ENCODE data around the gene LCORL. TPM values are rescaled to one million over a fixed set of nuclear protein-coding genes. Genes with fewer than 3 reads are reported as not detected.
A peak's percentile ranks its signal among the peaks of the same experiment; 100 is the strongest.

Gene LCORL
- total RNA-seq, 6 experiments from 2014 or later = 4.3 to 8.7 (median 6.2) TPM

DNA sequence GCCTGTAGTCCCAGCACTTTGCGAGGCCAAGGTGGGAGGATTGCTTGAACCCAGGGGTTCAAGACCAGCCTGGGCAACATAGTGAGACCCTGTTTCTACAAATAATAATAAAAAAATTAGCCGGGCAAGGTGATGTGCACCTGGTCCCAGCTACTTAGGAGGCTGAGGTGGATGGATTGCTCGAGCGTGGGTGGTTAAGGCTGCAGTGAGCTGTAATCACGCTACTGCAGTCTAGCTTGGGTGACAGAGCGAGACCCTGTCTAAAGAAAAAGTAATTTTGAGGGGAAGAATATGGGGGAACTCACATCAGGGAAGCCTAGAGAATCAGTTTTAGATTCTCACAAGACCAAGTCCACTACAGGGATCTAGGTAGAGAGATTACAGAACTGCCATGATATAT is 28.9 kb upstream of the LCORL start:
- Histone ChIP-seq H3K27me3 (no peaks in the 10 kb centered on the region), H3K9me3 (no peaks in the 10 kb centered on the region), H3K36me3 (no peaks in the 10 kb centered on the region), H3K4me1 (no peaks in the 10 kb centered on the region), H3K27ac (no peak overlapping the region), H3K4me3 (no peak overlapping the region)
- ATAC-seq (no peak), DNase-seq (no peak)
- 86% methylated on average over 6 of the region's 6 CpGs for WGBS (ENCODE audit: insufficient coverage, low coverage, low lambda C conversion rate, missing lambda C conversion rate)
- TF ChIP-seq POLR2A (IDR thresholded peaks at IDR 0.05) = no peak
- TF ChIP-seq CTCF (IDR thresholded peaks at IDR 0.05) = no peak
- intact Hi-C loops (cut with DNase I) = no loop called here

- ATAC-seq (no peak), DNase-seq (no peak)
- no peak overlapping the region for H3K4me3 ChIP-seq
- WGBS (ENCODE audit: insufficient coverage, low coverage, low lambda C conversion rate, missing lambda C conversion rate) = 79% methylated on average over 3 of the region's 3 CpGs
- no peak for TF ChIP-seq CTCF (IDR thresholded peaks at IDR 0.05)
- TF ChIP-seq POLR2A (IDR thresholded peaks at IDR 0.05) = no peak
- no peaks in the 10 kb centered on the region for H3K4me1 ChIP-seq
- no peaks in the 10 kb centered on the region for H3K36me3 ChIP-seq
- no peaks in the 10 kb centered on the region for H3K27me3 ChIP-seq
- H3K27ac ChIP-seq = no peak overlapping the region
- H3K9me3 ChIP-seq = no peaks in the 10 kb centered on the region
- intact Hi-C loops (cut with DNase I) = no loop called here
Measured at GRCh38 chr4:18049446-18049845, 27.9 kb upstream of the LCORL start.

GRCh38 chr4:18042754-18043153 is 21.2 kb upstream of the LCORL start:
- ATAC-seq (no peak), DNase-seq (no peak)
- Histone ChIP-seq H3K4me3 (no peak overlapping the region), H3K4me1 (peaks cover 0 to 8% (median 0%) of the 10 kb centered on the region in 4 donors), H3K9me3 (no peaks in the 10 kb centered on the region), H3K27me3 (no peaks in the 10 kb centered on the region), H3K36me3 (no peaks in the 10 kb centered on the region), H3K27ac (no peak overlapping the region)
- WGBS (ENCODE audit: insufficient coverage, low coverage, low lambda C conversion rate, missing lambda C conversion rate) = 63% methylated on average over 2 of the region's 2 CpGs
- TF ChIP-seq CTCF (IDR thresholded peaks at IDR 0.05) = peak in 2 of 4 donors; percentile 12 to 17
- no peak for TF ChIP-seq POLR2A (IDR thresholded peaks at IDR 0.05)
- intact Hi-C loops (cut with DNase I) = no loop called here

DNA sequence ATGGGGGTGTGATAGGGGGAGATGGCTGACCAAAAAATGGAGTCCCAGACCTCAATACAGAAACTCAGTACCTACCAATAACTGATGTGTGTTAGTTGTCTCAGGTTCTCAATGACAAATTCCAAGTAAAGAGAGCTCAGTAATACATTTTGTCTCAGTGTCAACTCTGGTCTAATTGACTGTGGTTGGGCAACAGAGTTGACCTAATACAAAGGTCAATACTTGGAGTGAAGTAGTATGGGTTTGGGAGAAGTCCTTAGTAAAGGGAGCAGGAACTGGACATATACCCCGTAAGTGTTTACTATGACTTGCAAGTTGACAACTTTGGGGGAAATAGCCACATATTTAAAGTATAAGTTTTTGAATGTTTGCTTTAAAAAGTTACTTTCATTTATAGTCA is 20.5 kb upstream of the LCORL start:
- Histone ChIP-seq H3K9me3 (no peaks in the 10 kb centered on the region), H3K27ac (no peak overlapping the region), H3K36me3 (no peaks in the 10 kb centered on the region), H3K4me1 (peaks cover 0 to 8% (median 0%) of the 10 kb centered on the region in 4 donors), H3K27me3 (no peaks in the 10 kb centered on the region), H3K4me3 (no peak overlapping the region)
- intact Hi-C loops (cut with DNase I) = no loop called here
- TF ChIP-seq POLR2A (IDR thresholded peaks at IDR 0.05) (no peak), CTCF (IDR thresholded peaks at IDR 0.05) (no peak)
- DNase-seq (no peak), ATAC-seq (peak in 2 of 4 donors; percentile 60 to 88)
- WGBS (ENCODE audit: insufficient coverage, low coverage, low lambda C conversion rate, missing lambda C conversion rate) = 59% methylated on average over 1 of the region's 1 CpG

- Histone ChIP-seq H3K36me3 (no peaks in the 10 kb centered on the region), H3K4me3 (no peak overlapping the region), H3K4me1 (peaks cover 0 to 8% (median 0%) of the 10 kb centered on the region in 4 donors), H3K27ac (no peak overlapping the region), H3K27me3 (no peaks in the 10 kb centered on the region), H3K9me3 (no peaks in the 10 kb centered on the region)
- WGBS (ENCODE audit: insufficient coverage, low coverage, low lambda C conversion rate, missing lambda C conversion rate) = 84% methylated on average over 2 of the region's 2 CpGs
- TF ChIP-seq POLR2A (IDR thresholded peaks at IDR 0.05) = no peak
- no peak for TF ChIP-seq CTCF (IDR thresholded peaks at IDR 0.05)
- intact Hi-C loops (cut with DNase I) = no loop called here
- ATAC-seq (no peak), DNase-seq (no peak)
Measured at GRCh38 chr4:18041114-18041513, 19.6 kb upstream of the LCORL start.
